ENCODE data around the gene PROS1. TPM values are rescaled to one million over a fixed set of nuclear protein-coding genes. Genes with fewer than 3 reads are reported as not detected.

Gene PROS1
- total RNA-seq, 1 experiment from 2014 or later, result 5.5 TPM

- no TSS peak for BruUV-seq (replicated peaks)
- no peak overlapping the region for H3K4me3 ChIP-seq (ENCODE audit: low read length)
- ChIA-PET POLR2A (ENCODE audit: unreplicated experiment) (no interaction called here), CTCF (no interaction called here)
- H3K9me3 ChIP-seq (ENCODE audit: low read length), result no peaks in the 10 kb centered on the region
- no peaks in the 10 kb centered on the region for H3K9me2 ChIP-seq (replicated peaks; ENCODE audit: low read length)
- ATAC-seq (no peak), DNase-seq (no peak)
- no peak for TF ChIP-seq CTCF (conservative IDR thresholded peaks at IDR 0.05; ENCODE audit: low read depth, low read length)
- no peak for TF ChIP-seq EZH2phosphoT487 (IDR thresholded peaks at IDR 0.05; ENCODE audit: borderline replicate concordance, low read length)
- no peak for TF ChIP-seq EZH2 (IDR thresholded peaks at IDR 0.05; ENCODE audit: low read length, unreplicated experiment)
- intact Hi-C loops (cut with micrococcal nuclease), result no loop called here
- no peak overlapping the region for H2AFZ ChIP-seq (ENCODE audit: low read length)
- no peaks in the 10 kb centered on the region for H3F3A ChIP-seq (ENCODE audit: low read length, unreplicated experiment)
- H4K20me1 ChIP-seq (ENCODE audit: low read length), result no peaks in the 10 kb centered on the region
- H3K9ac ChIP-seq (ENCODE audit: low read length), result no peak overlapping the region
- H3K79me2 ChIP-seq (ENCODE audit: low read length), result no peaks in the 10 kb centered on the region
- no peaks in the 10 kb centered on the region for H3K4me1 ChIP-seq (ENCODE audit: insufficient read depth, low read length)
- H3K36me3 ChIP-seq (ENCODE audit: low read depth, low read length), result no peaks in the 10 kb centered on the region
- H3K27ac ChIP-seq (ENCODE audit: low read length), result no peak overlapping the region
- no peak overlapping the region for H3K4me2 ChIP-seq (ENCODE audit: low read length)
- no peaks in the 10 kb centered on the region for H3K27me3 ChIP-seq (ENCODE audit: low read length)
Observed at GRCh38 chr3:93910097-93910496, 63.6 kb downstream of the PROS1 start.

- no peaks in the 10 kb centered on the region for H3K9me3 ChIP-seq (ENCODE audit: low read length)
- no peak overlapping the region for H3K9ac ChIP-seq (ENCODE audit: low read length)
- ChIA-PET CTCF (no interaction called here), POLR2A (ENCODE audit: unreplicated experiment) (no interaction called here)
- no peaks in the 10 kb centered on the region for H3K9me2 ChIP-seq (replicated peaks; ENCODE audit: low read length)
- no peaks in the 10 kb centered on the region for H3K27me3 ChIP-seq (ENCODE audit: low read length)
- no TSS peak for BruUV-seq (replicated peaks)
- H3K4me3 ChIP-seq (ENCODE audit: low read length), result no peak overlapping the region
- H3K4me1 ChIP-seq (ENCODE audit: insufficient read depth, low read length), result peaks cover 6% of the 10 kb centered on the region; the same call in 1 of the 2 replicates
- TF ChIP-seq EZH2 (IDR thresholded peaks at IDR 0.05; ENCODE audit: low read length, unreplicated experiment) (no peak), EZH2phosphoT487 (IDR thresholded peaks at IDR 0.05; ENCODE audit: borderline replicate concordance, low read length) (no peak), CTCF (conservative IDR thresholded peaks at IDR 0.05; ENCODE audit: low read depth, low read length) (no peak)
- ATAC-seq (no peak), DNase-seq (no peak)
- intact Hi-C loops (cut with micrococcal nuclease), result no loop called here
- no peaks in the 10 kb centered on the region for H4K20me1 ChIP-seq (ENCODE audit: low read length)
- H3F3A ChIP-seq (ENCODE audit: low read length, unreplicated experiment), result no peaks in the 10 kb centered on the region
- H3K27ac ChIP-seq (ENCODE audit: low read length), result no peak overlapping the region
- no peaks in the 10 kb centered on the region for H3K79me2 ChIP-seq (ENCODE audit: low read length)
- H3K36me3 ChIP-seq (ENCODE audit: low read depth, low read length), result no peaks in the 10 kb centered on the region
- H2AFZ ChIP-seq (ENCODE audit: low read length), result no peak overlapping the region
- H3K4me2 ChIP-seq (ENCODE audit: low read length), result no peak overlapping the region
Observed at GRCh38 chr3:93907132-93907531, 66.6 kb downstream of the PROS1 start.

- no peaks in the 10 kb centered on the region for H3K79me2 ChIP-seq (ENCODE audit: low read length)
- H3K9ac ChIP-seq (ENCODE audit: low read length), result no peak overlapping the region
- H4K20me1 ChIP-seq (ENCODE audit: low read length), result no peaks in the 10 kb centered on the region
- TF ChIP-seq CTCF (conservative IDR thresholded peaks at IDR 0.05; ENCODE audit: low read depth, low read length) (no peak), EZH2 (IDR thresholded peaks at IDR 0.05; ENCODE audit: low read length, unreplicated experiment) (no peak), EZH2phosphoT487 (IDR thresholded peaks at IDR 0.05; ENCODE audit: borderline replicate concordance, low read length) (no peak)
- ATAC-seq, result no peak
- CTCF ChIA-PET, result no interaction called here
- POLR2A ChIA-PET (ENCODE audit: unreplicated experiment), result no interaction called here
- H3K4me1 ChIP-seq (ENCODE audit: insufficient read depth, low read length), result peaks cover 6% of the 10 kb centered on the region; the same call in 1 of the 2 replicates
- no peak overlapping the region for H3K4me2 ChIP-seq (ENCODE audit: low read length)
- H3K27me3 ChIP-seq (ENCODE audit: low read length), result no peaks in the 10 kb centered on the region
- no TSS peak for BruUV-seq (replicated peaks)
- H2AFZ ChIP-seq (ENCODE audit: low read length), result no peak overlapping the region
- H3K27ac ChIP-seq (ENCODE audit: low read length), result no peak overlapping the region
- intact Hi-C loops (cut with micrococcal nuclease), result no loop called here
- no peaks in the 10 kb centered on the region for H3F3A ChIP-seq (ENCODE audit: low read length, unreplicated experiment)
- no peaks in the 10 kb centered on the region for H3K9me2 ChIP-seq (replicated peaks; ENCODE audit: low read length)
- DNase-seq, result no peak
- no peaks in the 10 kb centered on the region for H3K9me3 ChIP-seq (ENCODE audit: low read length)
- no peaks in the 10 kb centered on the region for H3K36me3 ChIP-seq (ENCODE audit: low read depth, low read length)
- H3K4me3 ChIP-seq (ENCODE audit: low read length), result no peak overlapping the region
Observed at GRCh38 chr3:93906245-93906644, 67.5 kb downstream of the PROS1 start.
